Nephron (organoid): ENCODE measurements around the gene CMC2.

Experiments used
- H3K27ac Mint-ChIP-seq, 3 experiments: 2 replicates each; pipeline ENCODE4 v1.8.0; 2020; ENCODE audit warnings: mixed read lengths in 3 of 3, mild to moderate bottlenecking in 2 of 3, moderate library complexity in 1 of 3
- H3K27me3 Mint-ChIP-seq: 2 replicates; pipeline ENCODE4 v1.8.0; 2021; ENCODE audit warnings: low read depth, mild to moderate bottlenecking, moderate library complexity, mixed read lengths
- H3K36me3 Mint-ChIP-seq: 2 replicates; pipeline ENCODE4 v1.8.0; 2020; ENCODE audit warnings: low read depth, mixed read lengths
- H3K4me1 Mint-ChIP-seq: 2 replicates; pipeline ENCODE4 v1.8.0; 2020; ENCODE audit warnings: mixed read lengths
- H3K4me3 Mint-ChIP-seq, 3 experiments: 2 replicates each; pipeline ENCODE4 v1.8.0; 2020; ENCODE audit warnings: mild to moderate bottlenecking in 3 of 3, mixed read lengths in 3 of 3, moderate library complexity in 2 of 3
- H3K9me3 Mint-ChIP-seq: 2 replicates; pipeline ENCODE4 v1.8.0; 2020; ENCODE audit warnings: mixed read lengths
- TF ChIP-seq, protein P1 (sequence below), 3 experiments: fragments of 200-600 bp; sonication (generic); IDR thresholded peaks; one replicate each; pipeline ENCODE4 v1.5.0; 2021; ENCODE audit warnings: antibody characterized with exemption in 3 of 3; ENCODE audit not compliant: unreplicated experiment in 3 of 3

Gene CMC2

DNA sequence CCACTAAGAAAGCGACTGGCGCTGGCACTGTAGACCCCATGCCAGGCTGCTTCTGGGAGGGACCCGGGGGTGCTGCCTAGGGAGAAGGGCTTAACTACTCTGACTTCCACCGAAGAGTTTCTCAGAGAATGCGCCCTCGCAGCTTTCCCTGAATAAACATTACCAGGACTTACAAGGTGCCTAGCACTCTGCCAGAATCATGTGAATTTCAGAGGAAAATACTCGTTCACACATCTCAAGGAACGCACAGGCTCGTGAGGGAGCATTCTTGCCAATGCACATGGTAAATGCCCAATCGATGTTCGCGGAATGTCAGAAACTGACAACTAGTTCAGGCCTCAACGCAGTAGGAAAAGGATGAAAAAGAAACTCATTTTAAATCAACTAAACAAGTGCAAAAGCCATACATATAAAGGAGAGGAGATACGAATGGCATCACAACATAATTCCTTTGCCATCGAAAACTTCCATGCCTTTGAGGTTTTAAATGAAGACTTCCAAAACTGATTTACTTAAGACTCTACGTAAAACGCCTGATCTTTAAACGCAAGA, 999 bp downstream of the CMC2 start:
- H3K36me3 Mint-ChIP-seq: peaks cover 4% of the 10 kb centered on the region
- H3K4me1 Mint-ChIP-seq: peaks cover 18% of the 10 kb centered on the region
- H3K27ac Mint-ChIP-seq: peak overlapping the region; percentile 95 to 100 (median 98)
- TF ChIP-seq, protein P1, sequence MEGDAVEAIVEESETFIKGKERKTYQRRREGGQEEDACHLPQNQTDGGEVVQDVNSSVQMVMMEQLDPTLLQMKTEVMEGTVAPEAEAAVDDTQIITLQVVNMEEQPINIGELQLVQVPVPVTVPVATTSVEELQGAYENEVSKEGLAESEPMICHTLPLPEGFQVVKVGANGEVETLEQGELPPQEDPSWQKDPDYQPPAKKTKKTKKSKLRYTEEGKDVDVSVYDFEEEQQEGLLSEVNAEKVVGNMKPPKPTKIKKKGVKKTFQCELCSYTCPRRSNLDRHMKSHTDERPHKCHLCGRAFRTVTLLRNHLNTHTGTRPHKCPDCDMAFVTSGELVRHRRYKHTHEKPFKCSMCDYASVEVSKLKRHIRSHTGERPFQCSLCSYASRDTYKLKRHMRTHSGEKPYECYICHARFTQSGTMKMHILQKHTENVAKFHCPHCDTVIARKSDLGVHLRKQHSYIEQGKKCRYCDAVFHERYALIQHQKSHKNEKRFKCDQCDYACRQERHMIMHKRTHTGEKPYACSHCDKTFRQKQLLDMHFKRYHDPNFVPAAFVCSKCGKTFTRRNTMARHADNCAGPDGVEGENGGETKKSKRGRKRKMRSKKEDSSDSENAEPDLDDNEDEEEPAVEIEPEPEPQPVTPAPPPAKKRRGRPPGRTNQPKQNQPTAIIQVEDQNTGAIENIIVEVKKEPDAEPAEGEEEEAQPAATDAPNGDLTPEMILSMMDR (IDR thresholded peaks at IDR 0.05; ENCODE audit: unreplicated experiment in 3 of 3): no peak
- H3K27me3 Mint-ChIP-seq: no peaks in the 10 kb centered on the region
- H3K4me3 Mint-ChIP-seq: peak overlapping the region; percentile 96 to 99 (median 99)
- H3K9me3 Mint-ChIP-seq: no peaks in the 10 kb centered on the region

GRCh38 chr16:81004646-81005353, 1.9 kb downstream of the CMC2 start:
- peaks cover 5% of the 10 kb centered on the region for H3K36me3 Mint-ChIP-seq
- peaks cover 18% of the 10 kb centered on the region for H3K4me1 Mint-ChIP-seq
- H3K27me3 Mint-ChIP-seq: no peaks in the 10 kb centered on the region
- TF ChIP-seq, protein P1 (IDR thresholded peaks at IDR 0.05; ENCODE audit: unreplicated experiment in 3 of 3): peak; percentile 61 to 74 (median 67)
- peak overlapping the region; percentile 68 to 93 (median 84) for H3K27ac Mint-ChIP-seq
- H3K9me3 Mint-ChIP-seq: no peaks in the 10 kb centered on the region
- peak overlapping the region; percentile 78 to 99 (median 96) for H3K4me3 Mint-ChIP-seq

DNA sequence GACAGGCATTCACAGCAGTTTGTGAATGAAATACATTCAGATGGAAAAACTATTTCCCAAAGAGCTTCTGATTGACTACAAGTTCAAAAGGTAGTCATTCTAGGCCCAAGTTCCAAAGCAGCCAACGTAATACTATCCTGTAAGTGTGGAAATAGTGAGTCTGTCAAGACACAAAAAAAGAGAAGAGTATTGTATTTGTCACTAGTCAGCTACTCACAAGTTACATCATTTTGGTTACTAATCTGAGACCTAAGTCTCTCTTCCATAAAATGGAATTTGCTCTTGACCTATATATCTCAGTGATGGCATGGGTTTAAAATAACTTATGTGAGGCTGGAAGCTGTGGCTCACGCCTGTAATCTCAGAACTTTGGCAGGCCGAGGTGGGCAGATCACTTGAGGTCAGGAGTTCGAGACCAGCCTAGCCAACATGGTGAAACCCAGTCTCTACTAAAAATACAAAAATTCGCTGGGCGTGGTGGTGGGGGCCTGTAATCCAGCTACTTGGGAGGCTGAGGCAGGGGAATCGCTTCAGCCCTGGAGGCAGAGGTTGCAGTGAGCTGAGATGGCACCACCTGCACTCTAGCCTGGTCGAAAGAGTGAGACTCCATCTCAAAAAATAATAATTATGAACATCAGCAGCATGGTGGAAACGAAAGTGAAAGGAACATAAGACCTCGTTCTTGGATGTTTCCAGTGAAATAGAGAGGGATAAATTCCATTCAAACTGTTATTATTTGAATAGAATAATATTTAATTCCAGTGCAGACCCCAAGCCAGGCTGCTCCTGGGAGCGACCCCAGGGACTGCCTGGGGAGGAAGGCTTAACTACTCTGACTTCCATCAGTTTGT, 2.9 kb downstream of the CMC2 start:
- H3K4me1 Mint-ChIP-seq: peaks cover 21% of the 10 kb centered on the region
- H3K36me3 Mint-ChIP-seq: peaks cover 14% of the 10 kb centered on the region
- no peaks in the 10 kb centered on the region for H3K27me3 Mint-ChIP-seq
- peak overlapping the region in 2 of 3 experiments; percentile 52 to 58 for H3K4me3 Mint-ChIP-seq
- H3K27ac Mint-ChIP-seq: peak overlapping the region in 1 of 3 experiments; percentile 84
- H3K9me3 Mint-ChIP-seq: no peaks in the 10 kb centered on the region
- TF ChIP-seq, protein P1 (IDR thresholded peaks at IDR 0.05; ENCODE audit: unreplicated experiment in 3 of 3): no peak

DNA sequence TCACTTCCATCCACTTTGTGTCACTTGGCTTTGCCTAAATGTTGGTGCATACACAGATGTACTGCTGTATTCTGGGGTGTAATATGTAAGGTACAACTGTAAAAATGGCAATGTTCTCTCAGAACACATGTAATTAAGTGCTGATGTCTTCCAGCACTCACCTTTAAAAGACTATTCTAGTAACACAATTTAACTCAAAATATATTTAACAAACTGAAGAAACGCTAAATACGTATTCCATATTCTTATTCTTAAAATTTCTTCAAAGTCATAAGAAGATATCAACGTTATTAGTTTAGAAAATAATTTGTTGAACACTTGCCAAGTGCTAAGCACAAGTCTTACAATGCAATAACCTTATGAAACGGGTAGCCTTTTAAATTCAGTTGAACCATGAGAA, 3.6 kb downstream of the CMC2 start:
- TF ChIP-seq, protein P1 (IDR thresholded peaks at IDR 0.05; ENCODE audit: unreplicated experiment in 3 of 3): no peak
- H3K36me3 Mint-ChIP-seq: peaks cover 14% of the 10 kb centered on the region
- H3K4me3 Mint-ChIP-seq: peak overlapping the region in 2 of 3 experiments; percentile 10 to 13
- H3K4me1 Mint-ChIP-seq: peaks cover 23% of the 10 kb centered on the region
- no peaks in the 10 kb centered on the region for H3K9me3 Mint-ChIP-seq
- peak overlapping the region in 1 of 3 experiments; percentile 58 for H3K27ac Mint-ChIP-seq
- no peaks in the 10 kb centered on the region for H3K27me3 Mint-ChIP-seq

- H3K27ac Mint-ChIP-seq: peak overlapping the region in 2 of 3 experiments; percentile 57 to 70
- H3K4me3 Mint-ChIP-seq: no peak overlapping the region
- peaks cover 14% of the 10 kb centered on the region for H3K36me3 Mint-ChIP-seq
- TF ChIP-seq, protein P1 (IDR thresholded peaks at IDR 0.05; ENCODE audit: unreplicated experiment in 3 of 3): no peak
- no peaks in the 10 kb centered on the region for H3K9me3 Mint-ChIP-seq
- H3K27me3 Mint-ChIP-seq: no peaks in the 10 kb centered on the region
- H3K4me1 Mint-ChIP-seq: peaks cover 36% of the 10 kb centered on the region
Measured at GRCh38 chr16:81001330-81001729, 5.4 kb downstream of the CMC2 start.
